ENCODE data around the gene DHX15. TPM values are rescaled to one million over a fixed set of nuclear protein-coding genes. Genes with fewer than 3 reads are reported as not detected.

The DHX15 gene
- total RNA-seq, 1 donor from 2014 or later = 68.1 TPM

GRCh38 chr4:24477919-24478318, 106.4 kb downstream of the DHX15 start:
- ATAC-seq = no peak

Other genes with a start within 250 kb of the DHX15 start
- gene SOD3, start 211.0 kb upstream of the DHX15 start, total RNA-seq = 3.4 TPM